ENCODE data around the gene HFM1. TPM values are rescaled to one million over a fixed set of nuclear protein-coding genes. Genes with fewer than 3 reads are reported as not detected.
"Not testable (repeated sequence)": the region's sequence is repeated elsewhere in the genome, so short reads cannot be mapped to it uniquely, and the experiment has no call there.

Gene HFM1
- total RNA-seq, 3 donors from 2014 or later: 0.48 to 4.6 (median 0.73) TPM

DNA sequence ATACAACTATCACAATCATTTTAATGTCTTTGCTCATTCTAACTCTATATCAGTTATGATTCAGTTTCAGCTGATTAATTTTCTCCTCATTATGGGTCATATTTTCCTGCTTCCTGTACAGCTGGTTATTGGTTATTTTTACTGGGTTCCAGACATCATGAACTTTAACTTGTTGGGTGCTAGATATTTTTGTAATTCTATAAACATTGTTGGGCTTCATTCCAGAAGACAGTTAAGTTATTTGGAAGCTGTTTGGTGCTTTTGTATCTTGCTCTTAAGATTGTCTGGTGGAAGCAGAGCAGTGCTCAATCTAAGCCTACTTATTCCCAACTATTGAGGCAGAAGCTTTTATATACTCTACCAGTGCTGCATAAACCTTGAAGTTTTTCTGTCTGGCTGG, 34.4 kb upstream of the HFM1 start:
- Histone ChIP-seq H3K9me3 (no peaks in the 10 kb centered on the region), H3K27ac (no peak overlapping the region), H3K27me3 (no peaks in the 10 kb centered on the region), H3K36me3 (no peaks in the 10 kb centered on the region), H3K4me1 (no peaks in the 10 kb centered on the region), H3K4me3 (no peak overlapping the region)
- TF ChIP-seq POLR2AphosphoS5 (IDR thresholded peaks at IDR 0.05) (no peak), POLR2A (IDR thresholded peaks at IDR 0.05) (no peak)
- TF ChIP-seq, protein P1, sequence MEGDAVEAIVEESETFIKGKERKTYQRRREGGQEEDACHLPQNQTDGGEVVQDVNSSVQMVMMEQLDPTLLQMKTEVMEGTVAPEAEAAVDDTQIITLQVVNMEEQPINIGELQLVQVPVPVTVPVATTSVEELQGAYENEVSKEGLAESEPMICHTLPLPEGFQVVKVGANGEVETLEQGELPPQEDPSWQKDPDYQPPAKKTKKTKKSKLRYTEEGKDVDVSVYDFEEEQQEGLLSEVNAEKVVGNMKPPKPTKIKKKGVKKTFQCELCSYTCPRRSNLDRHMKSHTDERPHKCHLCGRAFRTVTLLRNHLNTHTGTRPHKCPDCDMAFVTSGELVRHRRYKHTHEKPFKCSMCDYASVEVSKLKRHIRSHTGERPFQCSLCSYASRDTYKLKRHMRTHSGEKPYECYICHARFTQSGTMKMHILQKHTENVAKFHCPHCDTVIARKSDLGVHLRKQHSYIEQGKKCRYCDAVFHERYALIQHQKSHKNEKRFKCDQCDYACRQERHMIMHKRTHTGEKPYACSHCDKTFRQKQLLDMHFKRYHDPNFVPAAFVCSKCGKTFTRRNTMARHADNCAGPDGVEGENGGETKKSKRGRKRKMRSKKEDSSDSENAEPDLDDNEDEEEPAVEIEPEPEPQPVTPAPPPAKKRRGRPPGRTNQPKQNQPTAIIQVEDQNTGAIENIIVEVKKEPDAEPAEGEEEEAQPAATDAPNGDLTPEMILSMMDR (IDR thresholded peaks at IDR 0.05): no peak
- DNase-seq (ENCODE audit: low spot score in 2 of 2): no peak
- intact Hi-C loops (cut with DNase I; ENCODE audit: low total_unique reads): no loop called here

DNA sequence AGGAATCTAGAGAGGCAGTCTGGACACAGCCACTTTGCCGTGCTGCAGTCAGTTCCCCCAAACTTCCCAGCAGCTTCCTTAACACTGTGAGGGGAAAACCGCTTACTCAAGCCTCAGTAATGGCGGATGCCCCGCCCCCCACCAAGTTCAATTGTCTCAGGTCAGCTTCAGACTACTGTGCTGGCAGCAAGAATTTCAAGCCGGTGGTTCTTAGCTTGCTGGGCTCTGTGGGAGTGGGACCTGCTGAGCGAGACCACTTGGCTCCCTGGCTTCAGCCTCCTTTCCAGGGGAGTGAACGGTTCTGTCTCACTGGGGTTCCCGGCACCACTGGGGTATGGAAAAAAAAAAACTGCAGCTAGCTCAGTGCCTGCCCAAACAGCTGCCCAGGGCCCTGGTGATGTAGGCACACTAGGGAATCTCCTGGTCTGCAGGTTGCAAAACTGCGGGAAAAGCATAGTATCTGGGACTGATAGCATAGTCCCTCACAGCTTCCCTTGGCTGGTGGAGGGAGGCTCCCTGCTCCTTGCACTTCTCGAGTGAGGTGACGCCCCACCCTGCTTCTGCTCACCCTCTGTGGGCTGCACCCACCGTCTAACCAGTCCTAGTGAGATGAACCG, 23.7 kb upstream of the HFM1 start:
- DNase-seq (ENCODE audit: low spot score in 2 of 2): no peak
- TF ChIP-seq, protein P1 (IDR thresholded peaks at IDR 0.05): no peak
- TF ChIP-seq POLR2AphosphoS5 (IDR thresholded peaks at IDR 0.05) (no peak), POLR2A (IDR thresholded peaks at IDR 0.05) (no peak)
- intact Hi-C loops (cut with DNase I; ENCODE audit: low total_unique reads): no loop called here

DNA sequence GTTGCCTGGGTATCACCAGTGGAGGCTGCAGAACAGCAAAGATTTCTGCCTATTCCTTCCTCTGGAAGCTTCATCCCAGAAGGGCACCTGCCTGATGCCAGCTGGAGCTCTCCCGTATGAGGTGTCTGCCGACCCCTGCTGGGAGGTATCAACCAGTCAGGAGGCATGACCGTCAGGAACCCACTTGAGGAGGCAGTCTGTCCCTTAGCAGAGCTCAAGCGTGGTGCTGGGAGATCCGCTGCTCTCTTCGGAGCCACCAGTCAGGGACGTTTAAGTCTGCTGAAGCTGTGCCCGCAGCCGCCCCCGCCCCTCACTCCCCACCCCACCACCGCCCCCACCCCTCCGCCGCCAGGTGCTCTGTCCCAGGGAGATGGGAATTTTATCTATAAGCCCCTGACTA, 23.1 kb upstream of the HFM1 start:
- no peak for DNase-seq (ENCODE audit: low spot score in 2 of 2)
- no peak overlapping the region for H3K27ac ChIP-seq
- H3K4me3 ChIP-seq: no peak overlapping the region
- no peaks in the 10 kb centered on the region for H3K4me1 ChIP-seq
- no peaks in the 10 kb centered on the region for H3K9me3 ChIP-seq
- intact Hi-C loops (cut with DNase I; ENCODE audit: low total_unique reads): no loop called here
- no peaks in the 10 kb centered on the region for H3K36me3 ChIP-seq
- H3K27me3 ChIP-seq: peaks cover 0 to 2% of the 10 kb centered on the region in 2 donors
- no peak for TF ChIP-seq POLR2AphosphoS5 (IDR thresholded peaks at IDR 0.05)
- TF ChIP-seq, protein P1 (IDR thresholded peaks at IDR 0.05): no peak
- no peak for TF ChIP-seq POLR2A (IDR thresholded peaks at IDR 0.05)

More for the DNA sequence above, 23.7 kb upstream of the HFM1 start:
- no peaks in the 10 kb centered on the region for H3K4me1 ChIP-seq
- no peaks in the 10 kb centered on the region for H3K36me3 ChIP-seq
- H3K27me3 ChIP-seq: peaks cover 0 to 2% of the 10 kb centered on the region in 2 donors
- H3K27ac ChIP-seq: no peak overlapping the region
- no peak overlapping the region for H3K4me3 ChIP-seq
- no peaks in the 10 kb centered on the region for H3K9me3 ChIP-seq

DNA sequence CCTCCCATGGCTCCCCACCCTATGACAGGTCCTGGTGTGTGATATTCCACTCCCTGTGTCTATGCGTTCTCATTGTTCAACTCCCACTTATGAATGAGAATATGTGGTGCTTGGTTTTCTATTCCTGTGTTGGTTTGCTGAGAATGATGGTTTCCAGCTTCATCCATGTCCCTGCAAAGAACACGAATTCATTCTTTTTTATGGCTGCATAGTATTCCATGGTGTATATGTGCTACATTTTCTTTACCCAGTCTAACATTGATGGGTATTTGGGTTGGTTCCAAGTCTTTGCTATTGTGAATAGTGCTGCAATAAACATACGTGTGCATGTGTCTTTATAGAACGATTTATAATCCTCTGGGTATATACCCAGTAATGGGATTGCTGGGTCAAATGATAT, 17.9 kb upstream of the HFM1 start:
- H3K4me1 ChIP-seq; DNase-seq (ENCODE audit: low spot score in 2 of 2); intact Hi-C loops (cut with DNase I; ENCODE audit: low total_unique reads); H3K4me3 ChIP-seq; H3K36me3 ChIP-seq; H3K27me3 ChIP-seq; H3K9me3 ChIP-seq; H3K27ac ChIP-seq: not testable (repeated sequence)

DNA sequence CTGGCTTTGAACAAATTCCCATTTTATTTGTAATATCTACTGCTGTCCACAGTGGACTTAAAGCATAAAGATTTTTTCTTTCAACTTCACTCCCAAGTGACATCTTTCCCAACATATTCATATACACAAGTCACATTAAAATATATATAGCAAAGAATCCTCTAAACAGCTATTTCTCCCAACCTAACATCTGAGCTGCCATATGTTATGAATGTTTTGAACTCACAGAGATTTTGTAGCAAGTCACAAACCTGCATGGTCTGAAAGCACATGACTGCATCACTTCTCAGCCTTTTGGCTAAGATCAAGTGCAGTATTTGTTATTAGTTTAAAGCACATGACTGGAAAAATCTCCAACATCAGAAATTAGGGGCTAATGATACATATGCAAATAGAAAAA, 7.7 kb upstream of the HFM1 start:
- H3K9me3 ChIP-seq: no peaks in the 10 kb centered on the region
- H3K4me1 ChIP-seq: no peaks in the 10 kb centered on the region
- no peak overlapping the region for H3K4me3 ChIP-seq
- H3K36me3 ChIP-seq: no peaks in the 10 kb centered on the region
- H3K27me3 ChIP-seq: no peaks in the 10 kb centered on the region
- no peak for DNase-seq (ENCODE audit: low spot score in 2 of 2)
- no peak for TF ChIP-seq POLR2A (IDR thresholded peaks at IDR 0.05)
- TF ChIP-seq, protein P1 (IDR thresholded peaks at IDR 0.05): no peak
- TF ChIP-seq POLR2AphosphoS5 (IDR thresholded peaks at IDR 0.05): no peak
- intact Hi-C loops (cut with DNase I; ENCODE audit: low total_unique reads): no loop called here
- no peak overlapping the region for H3K27ac ChIP-seq

Data from breast epithelium (tissue), 4 donors.